Measurements from ENCODE around the gene MARCKS. TPM values are rescaled to one million over a fixed set of nuclear protein-coding genes. Genes with fewer than 3 reads are reported as not detected.

The MARCKS gene, protein sequence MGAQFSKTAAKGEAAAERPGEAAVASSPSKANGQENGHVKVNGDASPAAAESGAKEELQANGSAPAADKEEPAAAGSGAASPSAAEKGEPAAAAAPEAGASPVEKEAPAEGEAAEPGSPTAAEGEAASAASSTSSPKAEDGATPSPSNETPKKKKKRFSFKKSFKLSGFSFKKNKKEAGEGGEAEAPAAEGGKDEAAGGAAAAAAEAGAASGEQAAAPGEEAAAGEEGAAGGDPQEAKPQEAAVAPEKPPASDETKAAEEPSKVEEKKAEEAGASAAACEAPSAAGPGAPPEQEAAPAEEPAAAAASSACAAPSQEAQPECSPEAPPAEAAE
- 13.3 to 18.8 TPM (median 15.5 TPM) in 5 replicates for total RNA-seq (2022; extraction: Qiagen RNA extraction)

DNA sequence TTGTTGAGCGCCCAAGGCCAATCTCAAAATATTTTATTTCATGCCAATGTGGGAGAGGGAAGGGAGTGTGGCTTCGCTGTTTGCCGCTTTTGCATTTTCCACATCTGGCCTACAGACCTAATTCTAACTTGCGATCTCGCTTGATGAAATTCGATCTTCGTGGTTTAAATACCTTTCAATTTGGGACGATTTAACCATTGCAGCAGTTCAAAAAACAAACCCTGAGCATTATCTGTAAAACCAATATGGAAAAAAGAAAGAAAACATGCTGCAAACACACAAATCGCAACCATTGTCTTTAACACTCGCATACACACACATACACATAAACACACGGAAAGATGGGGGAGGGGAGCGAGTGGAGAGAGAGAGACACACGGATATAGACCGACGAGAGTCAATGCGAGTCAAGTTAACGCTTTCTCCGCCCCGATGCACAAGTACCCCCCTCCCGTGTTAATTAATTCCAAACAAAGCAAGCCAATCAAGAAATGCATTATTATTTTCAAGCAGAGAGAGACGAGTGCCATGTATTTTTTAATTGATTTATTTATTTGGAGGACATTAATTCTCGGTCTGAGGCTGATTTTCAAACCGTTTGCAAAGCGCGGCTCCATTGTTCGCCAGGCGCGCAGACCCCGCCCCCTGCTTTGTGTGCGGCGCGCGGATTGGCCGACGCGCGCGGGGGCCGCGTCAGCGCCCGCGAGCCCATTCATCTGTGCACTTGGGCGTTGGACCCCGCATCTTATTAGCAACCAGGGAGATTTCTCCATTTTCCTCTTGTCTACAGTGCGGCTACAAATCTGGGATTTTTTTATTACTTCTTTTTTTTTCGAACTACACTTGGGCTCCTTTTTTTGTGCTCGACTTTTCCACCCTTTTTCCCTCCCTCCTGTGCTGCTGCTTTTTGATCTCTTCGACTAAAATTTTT is at the start of gene MARCKS:
TSS of gene MARCKS (plus strand) at position 721 of the 931 bp plus-strand sequence. CDS start 401 bp downstream, outside the sequence.

Other genes with a start within 250 kb of the MARCKS start
- 68.3 to 103 TPM (median 80.9 TPM) in 5 replicates for gene HDAC2, start 113.8 kb downstream of the MARCKS start, total RNA-seq (2022; extraction: Qiagen RNA extraction)